Limb (tissue), 2 donors: Measurements from ENCODE around the gene ANKRD17.

Experiments
- DNase-seq, 2 donors: peaks; one replicate each; pipeline ENCODE4 v3.0.0-alpha.2; 2016; ENCODE audit errors: extremely low spot score in 2 of 2

Gene ANKRD17

GRCh38 chr4:73053076-73053475 lies 205.5 kb downstream of the ANKRD17 start:
- DNase-seq, result no peak

GRCh38 chr4:73051625-73052024 lies 207.0 kb downstream of the ANKRD17 start:
- DNase-seq, result no peak

GRCh38 chr4:73045879-73046278 lies 212.7 kb downstream of the ANKRD17 start:
- DNase-seq, result no peak

- no peak for DNase-seq
Observed at GRCh38 chr4:73037057-73037456, 221.5 kb downstream of the ANKRD17 start.

GRCh38 chr4:73036123-73036522 lies 222.5 kb downstream of the ANKRD17 start:
- no peak for DNase-seq

- no peak for DNase-seq
Observed at GRCh38 chr4:73034896-73035295, 223.7 kb downstream of the ANKRD17 start.

GRCh38 chr4:73028621-73029020 lies 230.0 kb downstream of the ANKRD17 start:
- DNase-seq, result no peak
